Activated naive CD4-positive, alpha-beta T cell treated with anti-CD3 and anti-CD28 coated beads, Interleukin-2, amount 50 U/mL, for 24 hours (primary cell): ENCODE data around the gene TMEM259.

Experiments
- H3K27ac Mint-ChIP-seq: one replicate; pipeline ENCODE4 v1.8.0; 2021; ENCODE audit warnings: mild to moderate bottlenecking, mixed read lengths
- H3K27me3 Mint-ChIP-seq: one replicate; pipeline ENCODE4 v1.8.0; 2021; ENCODE audit warnings: mixed read lengths
- H3K36me3 Mint-ChIP-seq: one replicate; pipeline ENCODE4 v1.8.0; 2021; ENCODE audit warnings: mixed read lengths
- H3K4me1 Mint-ChIP-seq: one replicate; pipeline ENCODE4 v1.8.0; 2021; ENCODE audit warnings: mixed read lengths
- H3K4me3 Mint-ChIP-seq: one replicate; pipeline ENCODE4 v1.8.0; 2021; ENCODE audit warnings: mild to moderate bottlenecking, mixed read lengths
- H3K9me3 Mint-ChIP-seq: one replicate; pipeline ENCODE4 v1.8.0; 2021; ENCODE audit warnings: mixed read lengths

The TMEM259 gene

GRCh38 chr19:1020868-1021425 lies at the start of gene TMEM259:
Gene TMEM259, minus strand, starts transcription at chr19:1021123. Its CDS starts 127 bp downstream, at chr19:1020996.
- peak within 1 kb of the TSS; percentile 91 for H3K4me3 Mint-ChIP-seq
- no peaks in the 10 kb centered on the region for H3K9me3 Mint-ChIP-seq
- H3K27ac Mint-ChIP-seq, result peak within 1 kb of the TSS; percentile 99
- no peaks in the 10 kb centered on the region for H3K36me3 Mint-ChIP-seq
- H3K4me1 Mint-ChIP-seq, result peaks cover 34% of the 10 kb centered on the region
- no peaks in the 10 kb centered on the region for H3K27me3 Mint-ChIP-seq

- Mint-ChIP-seq H3K4me1 (peaks cover 52% of the 10 kb centered on the region), H3K4me3 (peak overlapping the region; percentile 39), H3K27ac (no peak overlapping the region), H3K9me3 (no peaks in the 10 kb centered on the region), H3K27me3 (no peaks in the 10 kb centered on the region), H3K36me3 (peaks cover 6% of the 10 kb centered on the region)
Measured at GRCh38 chr19:1070576-1070930, 49.6 kb upstream of the TMEM259 start.

GRCh38 chr19:1069009-1069779 lies 48.3 kb upstream of the TMEM259 start:
- no peaks in the 10 kb centered on the region for H3K27me3 Mint-ChIP-seq
- H3K4me3 Mint-ChIP-seq, result peak overlapping the region; percentile 82
- peak overlapping the region; percentile 96 for H3K27ac Mint-ChIP-seq
- H3K4me1 Mint-ChIP-seq, result peaks cover 60% of the 10 kb centered on the region
- no peaks in the 10 kb centered on the region for H3K9me3 Mint-ChIP-seq
- peaks cover 5% of the 10 kb centered on the region for H3K36me3 Mint-ChIP-seq

GRCh38 chr19:1068009-1069001 lies 47.4 kb upstream of the TMEM259 start:
- Mint-ChIP-seq H3K27ac (peak overlapping the region; percentile 96), H3K27me3 (no peaks in the 10 kb centered on the region), H3K4me3 (peak overlapping the region; percentile 82), H3K9me3 (no peaks in the 10 kb centered on the region), H3K4me1 (peaks cover 58% of the 10 kb centered on the region), H3K36me3 (peaks cover 5% of the 10 kb centered on the region)

- peaks cover 5% of the 10 kb centered on the region for H3K36me3 Mint-ChIP-seq
- H3K4me1 Mint-ChIP-seq, result peaks cover 49% of the 10 kb centered on the region
- peak overlapping the region; percentile 70 for H3K27ac Mint-ChIP-seq
- H3K27me3 Mint-ChIP-seq, result no peaks in the 10 kb centered on the region
- no peaks in the 10 kb centered on the region for H3K9me3 Mint-ChIP-seq
- peak overlapping the region; percentile 82 for H3K4me3 Mint-ChIP-seq
Measured at GRCh38 chr19:1067341-1067957, 46.5 kb upstream of the TMEM259 start.

- Mint-ChIP-seq H3K9me3 (no peaks in the 10 kb centered on the region), H3K4me3 (peak within 1 kb of the TSS; percentile 82), H3K4me1 (peaks cover 43% of the 10 kb centered on the region), H3K27ac (peak within 1 kb of the TSS; percentile 70), H3K27me3 (no peaks in the 10 kb centered on the region), H3K36me3 (peaks cover 3% of the 10 kb centered on the region)
Measured at GRCh38 chr19:1066748-1067340, 45.9 kb upstream of the TMEM259 start, which contains the start of gene ARHGAP45. Gene ARHGAP45, plus strand, starts transcription at chr19:1067167. Its CDS starts 239 bp downstream, at chr19:1067406.

GRCh38 chr19:1066251-1066747 lies 45.4 kb upstream of the TMEM259 start:
- Mint-ChIP-seq H3K4me1 (peaks cover 39% of the 10 kb centered on the region), H3K27me3 (no peaks in the 10 kb centered on the region), H3K4me3 (peak overlapping the region; percentile 60), H3K36me3 (peaks cover 3% of the 10 kb centered on the region), H3K9me3 (no peaks in the 10 kb centered on the region), H3K27ac (no peak overlapping the region)

- Mint-ChIP-seq H3K4me1 (peaks cover 39% of the 10 kb centered on the region), H3K27me3 (no peaks in the 10 kb centered on the region), H3K36me3 (peaks cover 3% of the 10 kb centered on the region), H3K4me3 (peak overlapping the region; percentile 30), H3K9me3 (no peaks in the 10 kb centered on the region), H3K27ac (no peak overlapping the region)
Measured at GRCh38 chr19:1065606-1066109, 44.7 kb upstream of the TMEM259 start.

- no peak overlapping the region for H3K27ac Mint-ChIP-seq
- peaks cover 36% of the 10 kb centered on the region for H3K4me1 Mint-ChIP-seq
- peak overlapping the region; percentile 36 for H3K4me3 Mint-ChIP-seq
Measured at GRCh38 chr19:1064661-1065605, 44.0 kb upstream of the TMEM259 start.

GRCh38 chr19:1063909-1064660 lies 43.2 kb upstream of the TMEM259 start:
- no peak overlapping the region for H3K4me3 Mint-ChIP-seq
- peaks cover 3% of the 10 kb centered on the region for H3K36me3 Mint-ChIP-seq
- H3K9me3 Mint-ChIP-seq, result no peaks in the 10 kb centered on the region
- no peak overlapping the region for H3K27ac Mint-ChIP-seq
- no peaks in the 10 kb centered on the region for H3K27me3 Mint-ChIP-seq
- H3K4me1 Mint-ChIP-seq, result peaks cover 29% of the 10 kb centered on the region

More at GRCh38 chr19:1064661-1065605, 44.0 kb upstream of the TMEM259 start:
- H3K9me3 Mint-ChIP-seq, result no peaks in the 10 kb centered on the region
- no peaks in the 10 kb centered on the region for H3K27me3 Mint-ChIP-seq
- peaks cover 3% of the 10 kb centered on the region for H3K36me3 Mint-ChIP-seq

- peaks cover 25% of the 10 kb centered on the region for H3K4me1 Mint-ChIP-seq
- no peak overlapping the region for H3K4me3 Mint-ChIP-seq
- H3K27ac Mint-ChIP-seq, result no peak overlapping the region
- H3K9me3 Mint-ChIP-seq, result no peaks in the 10 kb centered on the region
- H3K36me3 Mint-ChIP-seq, result no peaks in the 10 kb centered on the region
- no peaks in the 10 kb centered on the region for H3K27me3 Mint-ChIP-seq
Measured at GRCh38 chr19:1063030-1063908, 42.3 kb upstream of the TMEM259 start.

- Mint-ChIP-seq H3K27ac (no peak overlapping the region), H3K9me3 (no peaks in the 10 kb centered on the region), H3K27me3 (no peaks in the 10 kb centered on the region), H3K36me3 (peaks cover under 1% of the 10 kb centered on the region), H3K4me3 (no peak overlapping the region), H3K4me1 (peaks cover 33% of the 10 kb centered on the region)
Measured at GRCh38 chr19:1062387-1063029, 41.6 kb upstream of the TMEM259 start.
